NCI-H1694 (cell line): ENCODE data around the gene UBAP1L.

Experiments used
- DNase-seq: peaks from one replicate; lab custom pipeline; 2025; lab: John Stamatoyannopoulos, UW

UBAP1L gene

DNA sequence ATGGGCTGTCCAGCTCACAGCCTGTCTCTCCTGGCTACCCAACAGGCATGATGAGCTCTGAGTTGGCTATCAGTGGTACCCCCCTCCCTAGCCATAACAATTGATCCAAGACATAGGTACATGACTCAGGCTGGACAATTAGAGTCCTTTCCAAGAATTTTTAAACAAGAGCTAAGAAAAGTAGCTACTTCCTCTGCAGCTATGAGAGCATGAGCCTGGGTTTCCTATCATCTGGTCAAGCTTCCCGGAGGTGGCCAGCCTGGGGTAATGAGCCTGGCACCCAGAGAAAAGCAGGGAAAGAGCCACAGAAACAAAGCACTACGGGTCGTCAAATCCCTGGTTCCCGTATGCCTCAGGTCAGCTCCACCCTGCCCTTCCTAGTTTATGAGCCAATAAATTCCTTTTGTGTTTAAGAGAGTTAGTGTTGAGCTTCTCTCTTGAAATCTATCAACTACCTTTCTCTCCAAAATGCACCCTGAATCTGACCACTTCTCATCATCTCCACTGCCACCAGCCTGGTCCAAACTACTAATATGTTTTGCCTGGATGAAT is 72.1 kb downstream of the UBAP1L start:
- DNase-seq: no peak
